Hematopoietic multipotent progenitor cell treated with erythropoietin and hydrocortisone succinate and interleukin-3 and kit ligand, for 15 days (in vitro differentiated cells): Measurements from ENCODE around the gene GPRIN1.

Source experiments
- DNase-seq: peaks from one replicate; pipeline ENCODE4 v3.0.0-alpha.2; 2015; ENCODE audit warnings: low spot score

The GPRIN1 gene

GRCh38 chr5:176643491-176644219, 33.7 kb upstream of the GPRIN1 start:
- no peak for DNase-seq

- DNase-seq, result no peak
These were observed 32.9 kb upstream of the GPRIN1 start for GRCh38 chr5:176642675-176643490.

DNA sequence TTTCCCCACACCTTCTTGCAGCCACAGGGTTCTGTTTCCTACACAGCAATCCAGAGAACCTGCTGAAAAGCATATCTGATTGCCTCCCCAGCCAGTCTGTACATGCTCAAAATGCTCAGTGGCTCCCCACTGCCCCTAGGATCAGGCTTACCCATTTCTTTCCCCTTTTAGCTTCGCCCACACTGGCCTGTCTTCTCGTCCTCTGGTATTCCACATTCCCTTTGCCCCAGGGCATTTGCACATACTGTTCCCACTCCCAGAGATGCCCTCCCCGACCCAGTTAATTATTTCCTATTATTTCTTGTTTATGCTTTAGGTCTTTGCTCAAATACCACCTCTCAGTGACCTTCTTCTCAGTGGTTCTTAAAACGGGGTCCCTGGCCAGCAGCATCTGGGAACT, 30.7 kb upstream of the GPRIN1 start:
- no peak for DNase-seq

- no peak for DNase-seq
These were observed 30.0 kb upstream of the GPRIN1 start for GRCh38 chr5:176639981-176640380.

DNA sequence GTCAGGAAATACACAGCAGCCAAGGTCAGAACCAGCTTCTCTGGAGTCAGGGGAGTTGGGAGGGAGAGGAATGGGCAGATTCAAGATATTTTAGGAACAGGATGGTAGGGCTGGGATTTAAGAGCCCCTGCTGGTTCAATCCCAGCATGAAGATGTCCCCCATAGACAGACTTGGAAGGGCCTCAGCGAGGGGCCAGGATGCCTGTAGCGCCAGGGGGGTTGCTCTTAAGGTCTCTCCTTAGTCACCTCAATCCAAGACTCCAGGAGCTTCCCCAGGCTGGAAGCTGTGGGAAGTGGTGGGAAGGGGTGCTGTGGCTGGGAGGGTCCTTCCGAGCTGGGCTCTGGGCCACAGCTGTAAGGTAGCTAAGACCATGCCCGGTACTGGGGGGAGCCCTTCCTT, 29.3 kb upstream of the GPRIN1 start:
- no peak for DNase-seq

GRCh38 chr5:176638437-176638836, 28.5 kb upstream of the GPRIN1 start:
- DNase-seq, result no peak

- no peak for DNase-seq
These were observed 27.6 kb upstream of the GPRIN1 start for GRCh38 chr5:176637556-176637955.

- DNase-seq, result no peak
These were observed 26.5 kb upstream of the GPRIN1 start for GRCh38 chr5:176636426-176636825.

DNA sequence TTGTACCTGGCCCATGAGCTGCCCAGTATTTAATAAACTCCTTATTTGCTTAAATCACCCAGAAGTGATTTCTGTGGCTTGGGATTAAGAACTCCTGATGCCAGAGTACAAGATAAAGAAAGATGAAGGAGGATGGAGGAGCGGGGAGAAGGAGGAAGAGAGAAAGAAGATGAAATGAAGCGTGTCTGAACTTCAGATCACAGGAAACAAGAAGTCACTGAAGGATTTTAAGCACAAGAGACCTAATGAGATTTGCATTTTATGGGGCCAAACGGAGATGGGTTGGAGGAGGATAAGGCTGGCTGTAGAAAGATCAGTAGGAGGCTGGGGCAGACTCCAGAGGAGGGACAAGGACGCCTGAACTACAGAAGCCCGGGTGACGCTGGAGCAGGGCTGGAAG, 23.6 kb upstream of the GPRIN1 start:
- DNase-seq, result no peak

DNA sequence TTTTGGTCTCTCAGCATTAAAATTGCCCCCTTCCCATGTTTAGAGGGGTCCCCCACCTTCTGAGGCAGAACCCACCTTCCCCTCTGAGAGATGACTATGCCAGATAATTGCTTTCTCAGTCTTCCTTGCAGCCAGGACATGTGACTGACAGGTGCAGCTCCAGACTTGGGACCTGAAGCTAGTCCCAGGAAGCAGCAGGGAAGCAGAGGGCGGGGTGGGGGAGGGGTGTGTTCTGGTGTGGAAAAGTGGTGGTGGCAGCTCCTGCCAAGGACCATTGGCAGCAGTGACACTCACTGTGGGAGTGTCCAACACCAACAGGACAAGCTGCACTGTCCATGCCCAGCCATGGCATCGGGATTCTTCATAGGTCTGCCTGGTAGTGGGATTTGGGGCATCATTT, 22.8 kb upstream of the GPRIN1 start:
- DNase-seq, result no peak

GRCh38 chr5:176631383-176632200, 21.6 kb upstream of the GPRIN1 start:
- no peak for DNase-seq

DNA sequence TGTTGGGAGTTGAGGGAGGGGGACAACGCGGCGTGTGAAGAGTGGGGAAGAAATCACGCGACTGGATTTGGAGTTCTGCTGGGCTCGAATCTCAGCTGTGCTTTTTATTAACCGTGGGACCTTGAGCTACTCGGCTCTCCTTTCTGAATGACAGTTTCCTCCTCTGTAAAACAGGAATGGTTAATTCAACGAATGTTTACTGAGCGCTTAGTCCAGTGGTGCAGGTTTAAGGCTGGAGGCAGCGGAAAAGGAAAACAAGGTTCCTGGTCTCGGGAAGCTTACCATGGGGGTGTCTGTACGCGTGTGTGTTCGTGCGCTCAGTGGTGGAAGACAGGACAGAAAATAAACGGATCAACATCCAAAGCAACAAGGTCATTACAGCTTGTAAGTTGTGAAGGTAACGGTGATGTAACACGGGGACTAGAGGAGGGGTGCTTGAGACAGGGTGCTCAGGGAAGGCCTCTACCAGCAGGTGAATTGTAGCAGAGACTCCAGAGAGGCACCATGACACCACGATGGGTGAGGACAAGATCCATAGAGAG, 20.8 kb upstream of the GPRIN1 start:
- DNase-seq, result no peak

DNA sequence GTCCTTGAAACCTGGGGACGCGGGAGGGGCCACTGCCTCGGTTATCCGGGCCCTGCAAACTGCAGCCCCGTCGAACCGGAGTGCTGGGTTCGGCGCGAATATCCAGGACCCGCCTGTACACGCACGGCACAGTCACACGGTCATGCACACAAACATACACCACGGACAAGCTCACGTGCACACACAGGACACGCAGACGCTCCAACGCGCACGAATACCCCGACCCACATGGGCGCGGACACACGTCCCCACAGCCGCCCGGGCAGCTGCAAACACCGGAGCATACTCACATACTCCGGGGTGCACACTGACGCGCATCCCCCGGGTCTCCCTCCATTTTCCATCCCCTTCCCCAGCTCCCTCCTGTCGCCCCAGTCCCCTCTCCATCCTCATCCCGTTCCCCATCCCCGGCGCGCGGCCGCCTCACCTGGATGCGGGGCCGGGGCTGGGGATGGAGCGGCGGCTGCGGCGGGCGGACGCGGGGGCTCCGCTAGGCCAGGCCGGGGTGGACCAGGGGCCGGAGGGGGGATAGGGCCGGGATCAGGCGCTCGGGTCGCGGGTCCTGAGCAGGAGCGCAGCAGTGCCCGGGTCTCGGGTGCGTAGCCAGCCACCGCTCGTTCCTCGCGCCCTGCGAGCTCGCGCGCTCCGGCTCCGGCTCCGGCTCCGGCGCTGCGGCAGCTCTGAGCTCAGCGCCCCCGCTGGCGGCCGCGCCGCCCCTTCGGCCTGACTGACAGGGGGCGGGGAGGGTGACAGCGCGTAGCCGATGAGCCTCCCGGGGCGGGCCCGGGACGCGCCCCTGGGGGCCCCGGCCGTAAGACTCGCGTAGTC, 20.1 kb upstream of the GPRIN1 start, which contains the start of the genes EIF4E1B and SNCB:
Gene EIF4E1B (plus strand): TSS at position 823 of the 828 bp plus-strand sequence. CDS start 12,113 bp downstream, outside the sequence.
Gene SNCB (minus strand): TSS at position 682 of the 828 bp plus-strand sequence. CDS start 880 bp downstream, outside the sequence.
- no peak for DNase-seq

DNA sequence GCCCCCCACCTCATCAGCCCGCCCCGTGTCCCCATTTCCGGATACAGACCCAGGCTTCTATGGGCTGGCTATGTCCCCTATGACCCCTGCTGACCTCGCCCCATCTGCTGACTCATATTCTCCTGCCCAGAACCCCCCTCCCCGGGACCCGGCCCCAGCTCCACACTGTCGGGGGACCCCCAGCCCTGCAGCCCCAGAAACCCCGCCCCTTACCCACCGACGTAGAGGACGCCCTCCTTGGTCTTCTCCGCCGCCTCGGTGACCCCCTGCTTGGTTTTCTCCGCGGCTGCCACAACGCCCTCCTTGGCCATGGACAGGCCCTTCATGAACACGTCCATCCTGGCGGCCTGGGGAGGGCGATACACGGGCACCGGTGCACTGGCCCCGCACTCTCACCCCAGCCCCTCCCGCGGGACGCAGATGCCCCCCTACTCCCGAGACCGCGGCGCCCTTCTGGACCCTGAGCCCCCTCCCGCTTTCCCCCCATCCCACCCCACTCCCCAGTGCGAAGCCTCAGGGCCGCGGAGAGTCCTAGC, 19.4 kb upstream of the GPRIN1 start:
- DNase-seq, result no peak

GRCh38 chr5:176628406-176629228, 18.7 kb upstream of the GPRIN1 start:
- DNase-seq, result no peak

GRCh38 chr5:176627582-176627981, 17.6 kb upstream of the GPRIN1 start:
- no peak for DNase-seq

GRCh38 chr5:176626876-176627236, 16.9 kb upstream of the GPRIN1 start:
- no peak for DNase-seq

DNA sequence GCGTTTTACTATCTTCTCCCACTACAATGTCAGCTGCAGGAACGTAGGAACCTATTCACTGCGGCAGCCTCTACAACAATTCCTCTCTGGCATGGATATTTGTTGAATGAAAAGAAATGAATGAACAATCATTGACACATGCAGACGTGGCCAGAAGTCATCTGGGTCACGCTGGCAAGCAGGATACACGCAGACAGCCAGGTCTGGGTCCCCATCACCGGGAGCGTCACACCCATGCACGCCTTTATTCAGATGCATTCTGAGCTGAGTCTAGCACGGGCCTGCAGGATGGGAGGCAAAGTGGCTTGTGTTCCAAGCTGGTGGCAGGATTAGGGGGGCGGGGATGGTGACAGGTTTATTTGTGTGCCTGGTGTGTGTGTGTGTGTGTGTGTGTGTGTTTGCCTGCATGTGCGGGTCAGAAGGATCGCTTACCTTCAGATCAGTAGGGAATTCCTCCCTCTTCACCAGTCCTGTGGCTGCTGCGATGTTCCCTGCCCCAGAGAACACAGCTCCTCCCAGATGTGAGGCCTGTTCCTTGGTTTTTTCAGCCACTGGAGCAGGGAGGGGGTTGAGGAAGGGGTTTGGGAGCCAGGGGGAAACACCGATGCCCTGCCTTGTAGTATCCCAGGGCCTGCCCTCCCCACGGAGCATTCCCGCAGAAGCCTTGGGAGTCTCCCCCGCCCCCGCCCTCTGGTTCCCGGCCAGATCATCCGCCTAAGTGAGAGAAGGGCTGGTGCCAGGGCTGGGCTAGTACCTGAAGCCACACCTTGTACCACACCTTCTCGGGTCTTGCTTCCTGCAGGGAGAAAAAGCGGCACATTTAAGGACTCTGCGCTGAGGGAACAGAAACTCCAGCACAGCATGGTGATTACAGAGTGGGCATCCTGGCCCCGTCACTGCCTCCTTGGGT, 16.3 kb upstream of the GPRIN1 start:
- no peak for DNase-seq

- DNase-seq, result no peak
These were observed 15.6 kb upstream of the GPRIN1 start for GRCh38 chr5:176625512-176625911.
